Measurements from ENCODE around the gene GATAD2A.

DNA sequence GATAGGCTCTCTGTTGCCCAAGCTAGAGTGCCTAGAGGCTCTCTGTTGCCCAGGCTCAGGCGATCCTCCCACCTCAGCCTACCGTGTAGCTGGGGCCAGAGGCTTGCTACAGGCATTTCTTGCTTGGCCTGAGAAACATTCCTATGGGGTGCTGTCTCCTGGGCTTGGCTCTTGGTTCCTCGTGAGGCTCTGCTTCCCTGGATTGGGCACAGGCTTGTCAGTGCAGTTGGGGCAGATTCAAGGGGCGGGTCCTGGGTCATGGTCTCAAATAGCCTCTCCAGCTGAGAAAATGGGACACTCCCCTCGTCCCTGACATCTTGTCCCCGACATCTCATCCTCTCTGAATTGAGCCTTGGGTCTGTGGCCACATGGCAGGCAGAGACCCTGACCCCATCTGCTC is 105.0 kb downstream of the GATAD2A start:
- TF ChIP-seq, protein P1, sequence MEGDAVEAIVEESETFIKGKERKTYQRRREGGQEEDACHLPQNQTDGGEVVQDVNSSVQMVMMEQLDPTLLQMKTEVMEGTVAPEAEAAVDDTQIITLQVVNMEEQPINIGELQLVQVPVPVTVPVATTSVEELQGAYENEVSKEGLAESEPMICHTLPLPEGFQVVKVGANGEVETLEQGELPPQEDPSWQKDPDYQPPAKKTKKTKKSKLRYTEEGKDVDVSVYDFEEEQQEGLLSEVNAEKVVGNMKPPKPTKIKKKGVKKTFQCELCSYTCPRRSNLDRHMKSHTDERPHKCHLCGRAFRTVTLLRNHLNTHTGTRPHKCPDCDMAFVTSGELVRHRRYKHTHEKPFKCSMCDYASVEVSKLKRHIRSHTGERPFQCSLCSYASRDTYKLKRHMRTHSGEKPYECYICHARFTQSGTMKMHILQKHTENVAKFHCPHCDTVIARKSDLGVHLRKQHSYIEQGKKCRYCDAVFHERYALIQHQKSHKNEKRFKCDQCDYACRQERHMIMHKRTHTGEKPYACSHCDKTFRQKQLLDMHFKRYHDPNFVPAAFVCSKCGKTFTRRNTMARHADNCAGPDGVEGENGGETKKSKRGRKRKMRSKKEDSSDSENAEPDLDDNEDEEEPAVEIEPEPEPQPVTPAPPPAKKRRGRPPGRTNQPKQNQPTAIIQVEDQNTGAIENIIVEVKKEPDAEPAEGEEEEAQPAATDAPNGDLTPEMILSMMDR (IDR thresholded peaks at IDR 0.05) = no peak
- no peak for TF ChIP-seq POLR2A (IDR thresholded peaks at IDR 0.05)
